ENCODE data around the gene HUWE1.

GRCh38 chrX:53538781-53539180, 147.7 kb downstream of the HUWE1 start:
- TF ChIP-seq, protein P1, sequence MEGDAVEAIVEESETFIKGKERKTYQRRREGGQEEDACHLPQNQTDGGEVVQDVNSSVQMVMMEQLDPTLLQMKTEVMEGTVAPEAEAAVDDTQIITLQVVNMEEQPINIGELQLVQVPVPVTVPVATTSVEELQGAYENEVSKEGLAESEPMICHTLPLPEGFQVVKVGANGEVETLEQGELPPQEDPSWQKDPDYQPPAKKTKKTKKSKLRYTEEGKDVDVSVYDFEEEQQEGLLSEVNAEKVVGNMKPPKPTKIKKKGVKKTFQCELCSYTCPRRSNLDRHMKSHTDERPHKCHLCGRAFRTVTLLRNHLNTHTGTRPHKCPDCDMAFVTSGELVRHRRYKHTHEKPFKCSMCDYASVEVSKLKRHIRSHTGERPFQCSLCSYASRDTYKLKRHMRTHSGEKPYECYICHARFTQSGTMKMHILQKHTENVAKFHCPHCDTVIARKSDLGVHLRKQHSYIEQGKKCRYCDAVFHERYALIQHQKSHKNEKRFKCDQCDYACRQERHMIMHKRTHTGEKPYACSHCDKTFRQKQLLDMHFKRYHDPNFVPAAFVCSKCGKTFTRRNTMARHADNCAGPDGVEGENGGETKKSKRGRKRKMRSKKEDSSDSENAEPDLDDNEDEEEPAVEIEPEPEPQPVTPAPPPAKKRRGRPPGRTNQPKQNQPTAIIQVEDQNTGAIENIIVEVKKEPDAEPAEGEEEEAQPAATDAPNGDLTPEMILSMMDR (IDR thresholded peaks at IDR 0.05 in 8 of 11, conservative IDR thresholded peaks at IDR 0.05 in 3 of 11): no peak
- TF ChIP-seq POLR2A (IDR thresholded peaks at IDR 0.05): no peak
- no peak for TF ChIP-seq POLR2AphosphoS5 (IDR thresholded peaks at IDR 0.05)
